ENCODE data around the gene PCSK2. TPM values are rescaled to one million over a fixed set of nuclear protein-coding genes. Genes with fewer than 3 reads are reported as not detected.

Gene PCSK2
- total RNA-seq, 1 donor from 2014 or later, result 46.4 TPM

DNA sequence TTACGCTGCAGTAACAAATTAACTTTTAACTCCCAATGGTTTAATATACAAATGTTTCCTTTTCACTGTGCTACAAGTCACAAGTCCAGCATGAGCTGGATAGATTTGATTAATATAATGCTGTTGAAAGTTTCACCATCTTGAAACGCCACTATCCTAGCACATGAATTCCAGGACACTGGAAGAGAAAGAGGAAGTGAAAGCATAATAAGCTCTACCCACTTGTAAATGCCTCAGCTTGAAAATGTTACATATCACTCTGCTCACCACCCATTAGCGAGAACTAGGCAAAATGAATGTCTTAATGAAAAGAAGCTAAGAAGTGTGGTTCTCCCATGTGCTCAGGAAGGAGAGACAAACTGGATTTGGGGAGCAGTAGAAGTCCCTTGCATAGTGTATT is 46.9 kb downstream of the PCSK2 start:
- Mint-ChIP-seq H3K27ac (no peak overlapping the region), H3K4me1 (ENCODE audit: unreplicated experiment) (no peaks in the 10 kb centered on the region), H3K4me3 (no peak overlapping the region), H3K36me3 (no peaks in the 10 kb centered on the region), H3K9me3 (no peaks in the 10 kb centered on the region), H3K27me3 (peaks cover 25% of the 10 kb centered on the region)
- DNase-seq (ENCODE audit: extremely low spot score, unreplicated experiment), result no peak
- TF ChIP-seq, protein P1, sequence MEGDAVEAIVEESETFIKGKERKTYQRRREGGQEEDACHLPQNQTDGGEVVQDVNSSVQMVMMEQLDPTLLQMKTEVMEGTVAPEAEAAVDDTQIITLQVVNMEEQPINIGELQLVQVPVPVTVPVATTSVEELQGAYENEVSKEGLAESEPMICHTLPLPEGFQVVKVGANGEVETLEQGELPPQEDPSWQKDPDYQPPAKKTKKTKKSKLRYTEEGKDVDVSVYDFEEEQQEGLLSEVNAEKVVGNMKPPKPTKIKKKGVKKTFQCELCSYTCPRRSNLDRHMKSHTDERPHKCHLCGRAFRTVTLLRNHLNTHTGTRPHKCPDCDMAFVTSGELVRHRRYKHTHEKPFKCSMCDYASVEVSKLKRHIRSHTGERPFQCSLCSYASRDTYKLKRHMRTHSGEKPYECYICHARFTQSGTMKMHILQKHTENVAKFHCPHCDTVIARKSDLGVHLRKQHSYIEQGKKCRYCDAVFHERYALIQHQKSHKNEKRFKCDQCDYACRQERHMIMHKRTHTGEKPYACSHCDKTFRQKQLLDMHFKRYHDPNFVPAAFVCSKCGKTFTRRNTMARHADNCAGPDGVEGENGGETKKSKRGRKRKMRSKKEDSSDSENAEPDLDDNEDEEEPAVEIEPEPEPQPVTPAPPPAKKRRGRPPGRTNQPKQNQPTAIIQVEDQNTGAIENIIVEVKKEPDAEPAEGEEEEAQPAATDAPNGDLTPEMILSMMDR (conservative IDR thresholded peaks at IDR 0.05), result no peak

DNA sequence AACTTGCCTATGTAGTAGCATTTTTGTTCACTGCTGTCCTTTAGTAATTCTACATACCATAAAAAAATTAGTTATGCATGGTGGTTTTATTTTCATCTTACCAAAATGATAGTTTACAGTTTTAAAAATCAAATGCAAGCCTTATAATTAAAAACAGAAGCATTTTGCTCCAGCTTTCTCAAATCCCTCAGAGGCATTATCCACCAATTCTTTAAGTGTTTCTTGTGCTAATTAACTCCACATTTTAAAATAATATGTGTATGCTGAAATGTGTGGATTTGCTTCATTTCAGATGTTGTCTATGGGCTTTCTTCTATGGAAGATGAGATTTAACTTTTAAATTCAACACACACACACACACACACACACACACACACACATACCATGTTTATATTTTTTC is 49.3 kb downstream of the PCSK2 start:
- Mint-ChIP-seq H3K27me3 (peaks cover 17% of the 10 kb centered on the region), H3K4me1 (ENCODE audit: unreplicated experiment) (no peaks in the 10 kb centered on the region), H3K9me3 (no peaks in the 10 kb centered on the region), H3K36me3 (no peaks in the 10 kb centered on the region), H3K4me3 (no peak overlapping the region), H3K27ac (no peak overlapping the region)
- TF ChIP-seq, protein P1 (conservative IDR thresholded peaks at IDR 0.05), result no peak
- DNase-seq (ENCODE audit: extremely low spot score, unreplicated experiment), result no peak

DNA sequence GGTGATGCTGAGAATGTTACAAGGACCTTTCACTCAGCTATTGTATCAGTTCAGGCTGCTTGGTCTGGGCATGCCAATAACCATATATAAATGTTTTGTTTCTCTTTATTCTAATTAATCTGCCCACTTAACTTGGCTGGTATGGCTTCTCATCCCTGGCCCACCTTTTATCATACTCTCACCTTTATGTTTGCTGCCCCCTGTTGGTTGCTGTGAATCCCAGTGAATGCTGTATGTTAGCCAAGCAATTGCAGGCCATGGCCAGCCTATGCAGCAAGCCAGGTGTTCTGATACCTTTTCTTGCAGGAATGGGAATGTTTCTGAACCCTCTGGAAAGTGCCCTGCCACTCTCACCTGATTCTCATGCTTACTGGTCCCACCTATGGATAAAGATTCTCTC is 54.6 kb downstream of the PCSK2 start:
- TF ChIP-seq, protein P1 (conservative IDR thresholded peaks at IDR 0.05), result peak; percentile 65
- Mint-ChIP-seq H3K4me3 (no peak overlapping the region), H3K27me3 (no peaks in the 10 kb centered on the region), H3K36me3 (no peaks in the 10 kb centered on the region), H3K27ac (no peak overlapping the region), H3K9me3 (no peaks in the 10 kb centered on the region), H3K4me1 (ENCODE audit: unreplicated experiment) (peaks cover 3% of the 10 kb centered on the region)
- no peak for DNase-seq (ENCODE audit: extremely low spot score, unreplicated experiment)

DNA sequence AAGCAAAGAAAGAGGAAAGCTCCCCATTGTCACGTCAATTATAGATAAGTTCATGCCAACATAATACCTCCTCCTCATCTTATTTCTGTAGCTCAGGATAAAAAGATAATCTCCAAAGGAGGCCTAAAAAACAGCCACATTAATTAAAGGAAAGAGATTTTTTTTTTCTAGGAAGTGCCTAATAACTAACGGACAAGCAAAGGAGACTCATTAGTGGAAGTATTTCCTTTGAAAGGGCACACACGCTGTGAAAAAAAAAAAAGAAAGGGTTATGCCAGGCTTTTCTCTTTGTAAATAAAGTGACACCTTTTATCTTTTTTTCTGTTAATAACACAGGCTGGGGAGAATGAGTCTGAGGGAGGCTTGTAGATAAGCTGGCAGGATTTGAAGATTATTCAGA is 55.7 kb downstream of the PCSK2 start:
- H3K27me3 Mint-ChIP-seq, result no peaks in the 10 kb centered on the region
- no peak overlapping the region for H3K4me3 Mint-ChIP-seq
- no peaks in the 10 kb centered on the region for H3K36me3 Mint-ChIP-seq
- TF ChIP-seq, protein P1 (conservative IDR thresholded peaks at IDR 0.05), result no peak
- no peak for DNase-seq (ENCODE audit: extremely low spot score, unreplicated experiment)
- no peak overlapping the region for H3K27ac Mint-ChIP-seq
- H3K4me1 Mint-ChIP-seq (ENCODE audit: unreplicated experiment), result peaks cover 3% of the 10 kb centered on the region
- no peaks in the 10 kb centered on the region for H3K9me3 Mint-ChIP-seq

DNA sequence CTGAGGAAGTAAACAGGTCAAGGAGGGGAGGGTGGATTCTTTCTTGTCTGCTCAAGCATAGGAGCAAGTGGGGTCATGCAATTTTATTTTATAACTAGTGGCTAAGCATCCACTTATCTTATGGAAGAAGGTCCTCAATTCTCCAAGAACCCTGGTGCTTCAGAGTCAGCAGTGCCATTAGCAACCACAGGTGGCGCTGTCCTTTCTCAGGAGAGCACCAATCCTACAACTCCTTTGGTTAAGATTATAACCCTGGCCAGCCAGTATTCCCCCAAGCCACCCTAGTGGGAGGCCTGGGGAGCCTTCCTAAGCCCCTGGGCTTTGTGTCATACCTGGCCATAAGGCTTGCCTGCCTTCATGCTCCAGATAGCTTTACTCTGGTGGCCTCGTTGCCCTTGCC is 60.7 kb downstream of the PCSK2 start:
- no peaks in the 10 kb centered on the region for H3K27me3 Mint-ChIP-seq
- H3K36me3 Mint-ChIP-seq, result no peaks in the 10 kb centered on the region
- no peak for DNase-seq (ENCODE audit: extremely low spot score, unreplicated experiment)
- TF ChIP-seq, protein P1 (conservative IDR thresholded peaks at IDR 0.05), result peak; percentile 55
- H3K27ac Mint-ChIP-seq, result no peak overlapping the region
- H3K4me3 Mint-ChIP-seq, result no peak overlapping the region
- peaks cover 3% of the 10 kb centered on the region for H3K4me1 Mint-ChIP-seq (ENCODE audit: unreplicated experiment)
- H3K9me3 Mint-ChIP-seq, result no peaks in the 10 kb centered on the region

DNA sequence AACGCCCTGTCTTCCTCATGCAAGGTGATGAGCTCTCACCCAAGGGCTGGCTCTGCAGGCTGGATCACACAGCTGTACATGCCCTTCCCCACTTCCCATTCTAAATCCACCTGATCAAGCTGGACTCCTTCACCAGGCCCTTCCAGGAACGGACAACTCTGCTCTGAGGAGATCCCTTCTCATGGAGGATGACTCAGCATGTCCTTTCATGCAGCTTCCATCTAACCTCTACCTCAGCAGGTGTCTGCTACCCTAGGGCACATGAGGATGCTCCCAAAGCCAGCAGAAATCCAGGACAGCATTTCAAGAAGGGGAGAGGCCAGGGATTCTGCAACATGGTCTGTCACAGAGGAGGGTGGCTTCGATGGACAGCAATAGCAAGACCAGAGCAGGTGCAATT is 61.2 kb downstream of the PCSK2 start:
- no peaks in the 10 kb centered on the region for H3K9me3 Mint-ChIP-seq
- no peak overlapping the region for H3K27ac Mint-ChIP-seq
- TF ChIP-seq, protein P1 (conservative IDR thresholded peaks at IDR 0.05), result no peak
- H3K27me3 Mint-ChIP-seq, result no peaks in the 10 kb centered on the region
- DNase-seq (ENCODE audit: extremely low spot score, unreplicated experiment), result no peak
- peaks cover 3% of the 10 kb centered on the region for H3K4me1 Mint-ChIP-seq (ENCODE audit: unreplicated experiment)
- no peaks in the 10 kb centered on the region for H3K36me3 Mint-ChIP-seq
- H3K4me3 Mint-ChIP-seq, result no peak overlapping the region
